HG02763 (cell line): ENCODE data around the gene XPNPEP1.

Source experiments
- ATAC-seq: cut with Tn5 transposase; IDR thresholded peaks from one replicate; pipeline ENCODE4 v1.9.1; 2021; ENCODE audit warnings: mild to moderate bottlenecking, moderate library complexity; ENCODE audit not compliant: unreplicated experiment

XPNPEP1 gene

GRCh38 chr10:109922976-109923921 is at the start of gene XPNPEP1:
Gene XPNPEP1, minus strand, starts transcription at chr10:109923511. Its CDS starts 78 bp downstream, at chr10:109923433.
- peak; percentile 94 for ATAC-seq

DNA sequence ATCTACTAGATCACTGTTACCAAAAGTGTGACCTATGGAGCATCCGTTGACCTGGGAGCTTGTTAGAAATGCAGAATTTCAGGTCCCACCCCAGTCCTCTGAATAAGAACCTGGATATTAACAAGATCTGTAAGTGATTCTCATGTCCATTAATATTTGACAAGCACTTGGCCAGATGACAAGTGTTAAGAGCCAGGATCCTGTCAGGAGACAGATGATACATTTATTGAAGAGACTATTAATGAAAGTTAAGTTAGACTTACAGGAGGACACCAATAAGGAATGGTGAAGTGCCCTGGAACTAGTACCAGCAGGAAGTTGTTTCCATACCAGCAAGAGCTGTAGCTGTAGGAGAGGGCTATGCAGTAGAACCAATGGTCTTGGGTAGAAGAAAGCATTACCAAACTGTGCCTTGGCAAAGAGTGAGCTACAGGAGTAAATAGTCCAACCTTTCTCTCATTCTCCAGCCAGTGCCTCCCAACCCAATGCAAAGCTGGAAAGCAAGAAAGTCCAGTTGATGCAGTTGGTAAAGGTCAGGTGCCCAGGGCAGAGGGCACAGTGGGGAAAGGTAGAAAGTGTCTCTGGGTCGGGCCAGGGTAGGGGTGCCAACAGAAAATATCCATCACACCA is 49.2 kb upstream of the XPNPEP1 start:
- ATAC-seq: no peak

DNA sequence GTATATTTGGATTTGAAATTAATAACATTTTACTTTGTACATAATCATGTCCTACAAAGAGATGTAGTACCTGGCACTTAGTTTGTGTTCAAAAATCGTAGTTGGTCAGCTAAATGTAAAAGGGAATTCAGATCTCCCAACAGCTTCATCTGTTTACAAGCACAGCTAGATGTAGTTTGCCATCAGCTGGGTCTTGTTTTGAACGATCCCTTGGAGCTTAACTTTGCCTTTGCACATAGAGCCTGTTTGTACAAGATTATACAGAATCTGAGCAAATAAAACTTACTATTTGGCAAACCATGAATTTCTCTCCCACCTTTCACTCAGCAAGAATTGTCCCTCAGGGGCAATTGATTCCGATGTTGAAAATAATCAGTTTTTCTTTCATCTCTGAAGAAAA is 48.3 kb upstream of the XPNPEP1 start:
- ATAC-seq: no peak

- ATAC-seq: no peak
These were observed 46.5 kb upstream of the XPNPEP1 start for GRCh38 chr10:109969760-109970346.

DNA sequence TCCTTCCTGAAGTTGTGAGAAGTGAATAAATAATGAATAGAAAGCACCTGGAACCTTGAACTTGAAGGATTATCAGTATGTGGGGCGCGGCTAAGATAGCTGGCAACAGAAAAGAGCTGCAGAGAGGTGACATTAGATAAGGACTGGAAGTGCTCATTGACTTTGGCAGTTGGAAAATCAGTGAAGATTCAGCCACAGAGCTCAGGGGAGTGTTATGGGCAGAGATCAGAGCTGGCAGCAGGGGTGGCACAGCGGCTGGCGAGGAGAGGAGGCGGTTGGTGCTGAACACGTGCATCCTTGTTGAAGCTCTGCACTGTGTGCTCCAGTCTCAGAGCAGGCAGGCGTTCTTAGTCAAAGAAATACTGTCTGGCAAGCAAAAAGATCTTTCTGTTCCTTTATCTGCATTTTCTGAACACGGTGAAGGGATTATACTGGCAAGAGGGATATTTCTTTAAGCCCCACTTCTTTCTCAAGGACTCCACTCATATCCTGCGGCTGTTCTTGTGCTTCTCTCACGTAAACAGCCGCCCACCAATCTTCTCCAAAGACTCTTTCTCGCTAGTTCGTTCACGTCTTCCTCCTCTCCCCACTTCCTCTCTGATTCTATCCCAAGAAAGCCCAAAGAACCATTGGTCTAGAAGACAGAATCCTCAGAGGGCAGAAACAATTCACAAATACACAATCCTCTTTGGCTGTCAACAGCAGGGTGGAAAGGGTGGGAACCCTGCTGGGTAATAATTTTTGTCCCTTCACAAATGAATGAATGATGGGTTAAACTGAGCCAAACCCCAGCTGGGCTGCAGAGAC is 45.8 kb upstream of the XPNPEP1 start:
- no peak for ATAC-seq

DNA sequence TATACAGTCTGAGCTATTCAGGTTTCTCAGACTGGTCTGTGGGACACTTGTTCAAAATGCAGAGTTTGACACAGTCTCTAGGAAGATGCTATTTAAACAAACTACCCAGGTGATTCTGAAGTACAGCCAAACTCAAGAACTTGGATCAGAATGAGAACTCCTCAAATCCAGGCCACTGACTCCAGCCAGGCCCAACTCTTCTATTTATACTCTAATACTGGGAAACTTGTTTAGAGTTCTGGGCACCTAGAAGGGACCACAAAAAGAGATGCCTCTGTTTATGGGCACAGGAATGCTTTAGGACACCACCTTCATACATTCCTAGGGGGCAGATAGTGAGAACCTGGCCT is 44.4 kb upstream of the XPNPEP1 start:
- ATAC-seq: no peak

DNA sequence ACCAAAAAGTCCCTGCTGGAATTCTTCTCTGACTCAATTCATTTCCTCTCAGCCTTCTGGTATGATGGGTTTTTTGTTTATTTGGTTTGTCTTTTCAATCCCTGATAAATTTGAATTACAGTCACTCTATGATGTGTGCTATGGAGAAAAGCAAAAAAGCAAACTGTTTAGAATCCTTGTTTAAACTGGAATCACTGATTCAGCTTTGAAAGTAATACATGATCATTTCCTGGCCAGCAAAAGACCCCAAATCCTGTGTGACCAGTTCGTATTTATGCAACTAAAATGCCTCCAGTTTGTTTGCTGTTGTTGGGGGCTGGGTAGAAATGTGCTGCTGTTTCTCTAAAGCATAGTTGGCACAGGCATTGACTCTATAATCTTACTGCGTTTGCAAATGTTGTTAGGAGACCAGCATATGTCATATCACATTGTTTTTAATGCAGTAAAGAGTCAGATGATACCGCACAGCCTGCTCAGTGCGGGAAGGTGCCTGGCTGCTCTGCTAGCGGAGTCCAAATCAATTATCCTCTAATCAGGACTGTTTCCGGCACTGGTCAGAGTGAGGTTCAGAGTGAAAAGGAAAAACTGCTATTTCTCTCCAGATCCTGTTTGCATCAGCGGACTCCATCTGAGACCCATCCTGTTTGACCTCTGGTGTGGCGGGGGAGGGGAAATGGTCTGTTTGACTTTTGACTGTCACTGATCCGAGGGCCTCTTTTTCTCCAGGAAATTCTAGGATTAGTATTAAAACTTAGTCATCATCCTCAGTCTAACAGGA is 43.8 kb upstream of the XPNPEP1 start:
- ATAC-seq: no peak

- ATAC-seq: no peak
These were observed 41.0 kb upstream of the XPNPEP1 start for GRCh38 chr10:109964318-109964717.

- no peak for ATAC-seq
These were observed 40.1 kb upstream of the XPNPEP1 start for GRCh38 chr10:109963439-109963838.

DNA sequence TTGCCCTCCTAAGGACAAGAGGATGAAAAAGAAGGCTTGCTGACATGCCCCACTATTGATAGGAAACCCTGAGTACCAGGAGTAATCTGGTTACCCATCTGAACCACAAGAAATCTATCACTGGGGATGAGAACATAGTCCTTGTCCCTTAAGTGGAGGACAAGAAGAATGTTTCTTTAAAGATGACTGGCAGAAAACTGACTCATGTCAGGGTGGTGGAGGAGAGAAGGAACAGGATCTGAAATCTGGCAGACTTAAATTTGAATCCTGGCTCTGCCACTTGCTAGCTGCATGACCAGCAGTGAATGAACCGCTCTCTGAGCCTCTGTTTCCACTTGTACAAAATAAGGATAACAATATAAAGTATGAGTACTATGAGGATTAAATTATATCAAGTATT is 38.9 kb upstream of the XPNPEP1 start:
- no peak for ATAC-seq

- ATAC-seq: no peak
These were observed 38.1 kb upstream of the XPNPEP1 start for GRCh38 chr10:109961174-109962001.

DNA sequence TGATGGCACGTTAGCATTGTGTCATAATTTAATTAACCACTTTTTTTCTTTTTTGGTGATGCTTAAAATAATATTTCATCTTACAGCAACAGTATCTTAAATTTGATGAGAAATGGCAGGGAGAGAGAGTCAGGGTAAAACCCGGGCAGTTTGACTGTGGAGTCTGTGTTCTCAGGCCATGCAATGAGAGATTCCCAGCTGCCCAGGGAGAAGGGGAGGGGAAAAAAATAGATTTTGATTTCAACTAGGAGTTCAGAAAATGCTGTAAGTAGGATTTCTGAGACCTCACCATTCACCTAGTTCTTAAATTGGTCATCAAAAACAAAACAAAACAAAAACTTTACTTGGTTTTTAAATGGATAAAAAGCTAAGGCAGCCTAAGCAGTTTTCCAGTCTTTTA is 37.4 kb upstream of the XPNPEP1 start:
- no peak for ATAC-seq

DNA sequence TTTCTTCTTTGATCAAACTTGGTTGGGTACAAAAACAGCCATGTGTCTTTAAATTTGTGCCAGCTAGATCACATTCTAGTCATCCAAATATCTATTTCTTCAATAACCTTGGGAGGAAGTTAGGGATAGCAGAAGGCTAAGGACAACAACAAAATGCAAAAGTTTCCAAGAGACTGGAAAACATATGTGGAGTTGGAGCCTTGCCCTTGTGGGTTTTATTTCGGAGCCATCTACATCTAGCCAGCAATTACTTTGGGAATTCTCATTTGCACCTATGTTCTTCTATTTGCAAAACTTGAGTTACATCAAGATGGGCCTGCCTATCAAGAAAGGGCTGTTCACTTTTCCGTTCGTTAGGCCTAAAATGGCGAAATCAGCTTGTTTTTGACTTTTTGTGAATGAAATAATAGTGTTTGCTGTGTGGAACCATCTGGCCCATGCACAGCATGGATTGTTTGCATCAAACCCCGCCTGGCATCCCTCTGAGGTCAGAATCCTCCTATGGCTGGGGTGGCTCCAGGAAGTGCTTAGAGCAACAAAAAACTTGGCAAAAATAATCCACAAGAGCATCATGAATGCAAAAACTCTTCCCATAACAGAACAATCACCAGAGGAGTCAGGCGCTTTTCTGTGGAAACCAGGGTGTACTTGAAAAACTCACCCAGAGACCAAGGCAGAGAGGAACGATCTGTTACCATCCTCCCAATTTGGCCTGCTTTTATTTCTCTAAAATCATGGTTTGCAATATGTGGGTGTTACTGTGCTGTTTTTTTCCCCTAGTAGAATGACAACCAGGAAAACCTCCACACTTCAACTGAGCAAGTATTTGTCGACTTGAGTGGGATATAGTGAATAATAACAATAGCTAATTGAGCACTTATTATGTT is 36.2 kb upstream of the XPNPEP1 start:
- ATAC-seq: no peak

DNA sequence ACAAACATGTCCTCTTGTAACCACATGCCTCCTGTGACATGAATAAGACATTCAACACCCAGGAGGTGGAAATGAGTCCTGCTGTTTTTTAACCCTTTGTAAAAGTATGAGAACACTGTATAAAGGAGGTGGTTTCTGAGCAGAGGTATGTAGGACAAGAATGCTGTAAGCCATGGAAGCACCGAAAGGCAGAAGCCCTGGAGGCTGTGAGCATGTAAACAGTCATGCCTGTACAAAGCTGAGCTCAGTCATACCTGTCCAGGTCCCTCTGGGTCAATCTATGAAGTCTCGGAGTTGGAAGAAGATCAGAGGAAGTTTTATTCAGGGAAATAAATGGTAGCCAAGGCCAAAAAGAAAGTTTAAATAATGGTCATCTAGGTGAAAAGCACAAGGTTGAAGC is 34.7 kb upstream of the XPNPEP1 start:
- ATAC-seq: no peak

- ATAC-seq: peak; percentile 91
These were observed 33.9 kb upstream of the XPNPEP1 start for GRCh38 chr10:109957092-109957797.

DNA sequence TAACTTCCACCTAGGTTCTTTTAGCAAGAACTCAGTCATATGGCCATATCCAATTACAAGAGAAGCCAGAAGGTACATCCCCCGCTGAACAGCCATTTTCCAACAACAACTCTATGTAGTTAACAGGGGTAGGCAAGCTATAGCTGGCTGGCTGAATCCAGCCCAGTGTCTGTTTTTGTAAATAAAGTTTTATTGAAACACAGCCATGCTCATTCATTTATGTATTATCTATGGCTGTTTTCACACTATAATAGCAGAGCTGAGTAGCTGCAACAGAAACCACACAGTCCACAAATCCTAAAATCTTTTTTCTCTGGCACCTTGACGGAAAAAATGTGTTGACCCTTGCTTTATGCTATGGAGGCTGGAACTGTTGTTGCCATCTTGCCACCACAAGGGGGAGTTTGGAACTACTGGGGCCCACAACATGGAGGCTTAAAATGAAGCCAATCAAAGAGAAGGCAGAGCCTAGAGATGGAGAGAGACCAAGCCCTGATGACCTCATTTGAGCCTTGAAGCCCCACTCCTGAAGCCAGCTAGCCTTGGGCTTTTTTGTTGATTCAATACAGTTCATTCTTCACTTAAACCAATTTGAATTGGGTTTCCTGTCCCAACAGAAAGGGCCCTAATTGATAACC is 33.3 kb upstream of the XPNPEP1 start:
- ATAC-seq: peak; percentile 63

DNA sequence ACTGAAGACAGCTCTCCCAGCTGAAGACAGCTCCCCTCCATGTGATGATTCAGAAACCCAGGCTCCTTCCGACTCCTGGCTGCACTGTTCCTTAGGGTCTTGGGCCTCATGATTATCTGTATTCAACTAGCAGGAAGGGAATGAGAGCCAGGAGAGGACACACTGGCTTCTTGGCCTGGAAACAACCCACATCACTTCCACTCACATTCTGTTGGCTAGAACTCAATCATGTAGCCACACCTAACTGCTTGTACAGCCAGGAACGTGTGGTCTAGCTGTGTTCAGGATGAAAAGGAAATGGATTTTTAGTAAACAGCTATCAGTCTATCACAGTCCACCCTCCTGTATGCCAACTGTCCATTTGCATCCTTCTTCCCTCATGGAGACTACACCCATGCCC is 30.5 kb upstream of the XPNPEP1 start:
- ATAC-seq: no peak
